ENCODE measurements around the gene CLK1.

CLK1 gene

GRCh38 chr2:200810998-200811332, 53.5 kb downstream of the CLK1 start:
- H3K4me3 ChIP-seq (ENCODE audit: low read depth, low read length) = peak overlapping the region; percentile 90
- peaks cover 43% of the 10 kb centered on the region for H3K79me2 ChIP-seq (ENCODE audit: control insufficient read depth, insufficient read depth, low read length, unreplicated experiment)
- peaks cover 31% of the 10 kb centered on the region for H3K36me3 ChIP-seq (ENCODE audit: insufficient read depth, low read length)
- peak overlapping the region; percentile 16 for H2AFZ ChIP-seq (ENCODE audit: low read length, unreplicated experiment)
- no peaks in the 10 kb centered on the region for H3K27me3 ChIP-seq (ENCODE audit: insufficient read depth, low read length)
- H3K27ac ChIP-seq (ENCODE audit: low read depth, low read length) = peak overlapping the region; percentile 97
- H3K4me1 ChIP-seq (ENCODE audit: control insufficient read depth, insufficient read depth, low read length, unreplicated experiment) = peaks cover 43% of the 10 kb centered on the region

DNA sequence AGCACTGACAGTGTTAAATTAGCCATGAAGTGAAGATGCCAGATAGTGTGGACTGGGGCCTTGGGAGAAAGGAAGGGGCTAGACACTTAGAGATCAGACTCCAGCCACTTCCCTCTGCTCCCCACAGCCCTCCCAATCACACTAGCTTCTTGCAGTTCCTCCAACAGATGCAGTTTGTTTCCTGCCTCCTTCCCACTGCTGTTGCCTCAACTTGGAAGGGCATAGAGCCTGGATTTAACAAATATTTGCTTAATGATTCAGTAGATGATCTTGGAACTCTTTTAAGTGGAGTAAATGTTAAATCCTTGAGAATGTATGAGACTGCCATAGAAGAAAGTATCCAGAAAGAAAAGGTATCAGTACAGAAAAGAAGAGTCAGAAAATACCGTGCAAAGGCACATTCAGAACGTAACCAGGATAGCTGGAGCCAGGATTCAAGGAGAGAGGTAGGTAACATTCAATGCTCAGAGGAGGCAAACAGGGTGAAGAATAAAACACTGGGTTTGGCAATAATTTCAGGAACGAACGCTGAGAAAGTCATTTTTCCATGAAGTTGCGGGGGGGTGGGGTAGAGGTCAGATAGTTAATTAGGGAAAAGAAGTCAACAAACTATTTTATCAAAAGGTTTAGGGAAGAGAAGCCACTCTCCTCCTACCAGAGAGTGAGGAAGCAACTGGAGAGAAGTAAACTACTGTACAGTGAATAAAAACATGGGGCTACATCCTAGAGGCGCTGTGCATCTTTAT, 54.0 kb downstream of the CLK1 start:
- Histone ChIP-seq H3K79me2 (ENCODE audit: control insufficient read depth, insufficient read depth, low read length, unreplicated experiment) (peaks cover 38% of the 10 kb centered on the region), H3K4me1 (ENCODE audit: control insufficient read depth, insufficient read depth, low read length, unreplicated experiment) (peaks cover 38% of the 10 kb centered on the region), H3K4me3 (ENCODE audit: low read depth, low read length) (peak overlapping the region; percentile 90), H3K27me3 (ENCODE audit: insufficient read depth, low read length) (no peaks in the 10 kb centered on the region), H3K36me3 (ENCODE audit: insufficient read depth, low read length) (peaks cover 26% of the 10 kb centered on the region), H2AFZ (ENCODE audit: low read length, unreplicated experiment) (peak overlapping the region; percentile 16), H3K27ac (ENCODE audit: low read depth, low read length) (peak overlapping the region; percentile 97)

DNA sequence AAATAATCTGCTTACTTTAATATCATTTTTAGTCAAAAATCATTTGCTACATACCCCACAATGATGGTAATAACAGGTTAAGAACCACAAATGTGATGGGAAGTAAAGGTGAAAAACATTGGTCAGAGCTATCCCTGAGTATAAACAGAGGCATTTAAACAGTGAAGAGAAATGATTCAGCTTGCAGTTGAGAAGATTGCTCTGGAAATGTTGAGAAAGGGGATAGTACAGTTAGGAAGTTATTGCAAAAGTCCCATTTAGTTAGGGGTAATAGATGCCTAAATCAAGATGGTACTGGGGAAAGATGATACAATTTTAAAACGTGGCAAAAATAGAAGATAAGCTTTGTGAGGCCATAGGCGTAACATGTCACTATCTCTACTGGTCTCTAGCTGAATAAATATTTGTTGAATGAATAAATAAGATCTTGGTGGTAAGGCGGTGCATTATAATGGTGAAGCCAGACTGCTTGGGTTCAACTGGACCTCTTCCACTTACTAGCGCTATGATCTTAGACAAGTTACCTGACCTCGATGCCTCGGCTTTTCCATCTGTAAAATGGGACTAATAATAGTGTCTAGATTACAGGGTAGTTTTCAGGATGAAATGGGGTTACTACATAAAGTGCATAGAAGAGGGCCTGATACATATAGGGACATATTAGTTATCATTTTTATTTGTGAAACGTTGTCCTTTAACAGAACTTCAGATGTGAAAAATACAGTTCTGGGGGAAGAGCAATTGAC, 54.8 kb downstream of the CLK1 start:
- Histone ChIP-seq H3K4me1 (ENCODE audit: control insufficient read depth, insufficient read depth, low read length, unreplicated experiment) (peaks cover 31% of the 10 kb centered on the region), H2AFZ (ENCODE audit: low read length, unreplicated experiment) (no peak overlapping the region), H3K79me2 (ENCODE audit: control insufficient read depth, insufficient read depth, low read length, unreplicated experiment) (peaks cover 30% of the 10 kb centered on the region), H3K27ac (ENCODE audit: low read depth, low read length) (peak overlapping the region; percentile 97), H3K27me3 (ENCODE audit: insufficient read depth, low read length) (no peaks in the 10 kb centered on the region), H3K4me3 (ENCODE audit: low read depth, low read length) (peak overlapping the region; percentile 90; the same call in 1 of the 2 replicates), H3K36me3 (ENCODE audit: insufficient read depth, low read length) (peaks cover 20% of the 10 kb centered on the region)

Measured in ACC112 (cell line).